ENCODE data around the gene DACT2. TPM values are rescaled to one million over a fixed set of nuclear protein-coding genes. Genes with fewer than 3 reads are reported as not detected.

DACT2 gene
- total and polyA plus RNA-seq, 9 of the 15 experiments (the other 6 are each of a cell fraction or from before 2014, with no cell fraction given) = not detected

GRCh38 chr6:168265827-168266815 lies 53.5 kb downstream of the DACT2 start (continued):
- TF ChIP-seq ZNF561 (CRISPR knock-in tag; conservative IDR thresholded peaks at IDR 0.05) (no peak), FOXM1 (IDR thresholded peaks at IDR 0.05; ENCODE audit: low read depth) (no peak), FOXM1 (CRISPR knock-in tag; IDR thresholded peaks at IDR 0.05; ENCODE audit: low read depth) (no peak), ZNF239 (CRISPR knock-in tag; IDR thresholded peaks at IDR 0.05) (no peak), ZNF57 (CRISPR knock-in tag; IDR thresholded peaks at IDR 0.05) (no peak), SIN3A (IDR thresholded peaks at IDR 0.05; ENCODE audit: borderline replicate concordance in 2 of 2, control insufficient read depth in 1 of 2, low read depth in 2 of 2, low read length in 2 of 2) (no peak), CHD1 (IDR thresholded peaks at IDR 0.05; ENCODE audit: low read length) (no peak), CHAMP1 (IDR thresholded peaks at IDR 0.05) (no peak), CBFA2T3 (IDR thresholded peaks at IDR 0.05) (no peak), PHF21A (IDR thresholded peaks at IDR 0.05; ENCODE audit: borderline replicate concordance, low read depth) (no peak), FOXJ3 (CRISPR knock-in tag; IDR thresholded peaks at IDR 0.05) (no peak), SREBF1 (IDR thresholded peaks at IDR 0.05; ENCODE audit: borderline replicate concordance, low read depth, low read length) (no peak), CREB3 (tag; conservative IDR thresholded peaks at IDR 0.05; ENCODE audit: low read depth) (no peak)
- TF ChIP-seq, protein P1, sequence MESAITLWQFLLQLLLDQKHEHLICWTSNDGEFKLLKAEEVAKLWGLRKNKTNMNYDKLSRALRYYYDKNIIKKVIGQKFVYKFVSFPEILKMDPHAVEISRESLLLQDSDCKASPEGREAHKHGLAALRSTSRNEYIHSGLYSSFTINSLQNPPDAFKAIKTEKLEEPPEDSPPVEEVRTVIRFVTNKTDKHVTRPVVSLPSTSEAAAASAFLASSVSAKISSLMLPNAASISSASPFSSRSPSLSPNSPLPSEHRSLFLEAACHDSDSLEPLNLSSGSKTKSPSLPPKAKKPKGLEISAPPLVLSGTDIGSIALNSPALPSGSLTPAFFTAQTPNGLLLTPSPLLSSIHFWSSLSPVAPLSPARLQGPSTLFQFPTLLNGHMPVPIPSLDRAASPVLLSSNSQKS (CRISPR knock-in tag; IDR thresholded peaks at IDR 0.05) = no peak
- TF ChIP-seq, protein P2, sequence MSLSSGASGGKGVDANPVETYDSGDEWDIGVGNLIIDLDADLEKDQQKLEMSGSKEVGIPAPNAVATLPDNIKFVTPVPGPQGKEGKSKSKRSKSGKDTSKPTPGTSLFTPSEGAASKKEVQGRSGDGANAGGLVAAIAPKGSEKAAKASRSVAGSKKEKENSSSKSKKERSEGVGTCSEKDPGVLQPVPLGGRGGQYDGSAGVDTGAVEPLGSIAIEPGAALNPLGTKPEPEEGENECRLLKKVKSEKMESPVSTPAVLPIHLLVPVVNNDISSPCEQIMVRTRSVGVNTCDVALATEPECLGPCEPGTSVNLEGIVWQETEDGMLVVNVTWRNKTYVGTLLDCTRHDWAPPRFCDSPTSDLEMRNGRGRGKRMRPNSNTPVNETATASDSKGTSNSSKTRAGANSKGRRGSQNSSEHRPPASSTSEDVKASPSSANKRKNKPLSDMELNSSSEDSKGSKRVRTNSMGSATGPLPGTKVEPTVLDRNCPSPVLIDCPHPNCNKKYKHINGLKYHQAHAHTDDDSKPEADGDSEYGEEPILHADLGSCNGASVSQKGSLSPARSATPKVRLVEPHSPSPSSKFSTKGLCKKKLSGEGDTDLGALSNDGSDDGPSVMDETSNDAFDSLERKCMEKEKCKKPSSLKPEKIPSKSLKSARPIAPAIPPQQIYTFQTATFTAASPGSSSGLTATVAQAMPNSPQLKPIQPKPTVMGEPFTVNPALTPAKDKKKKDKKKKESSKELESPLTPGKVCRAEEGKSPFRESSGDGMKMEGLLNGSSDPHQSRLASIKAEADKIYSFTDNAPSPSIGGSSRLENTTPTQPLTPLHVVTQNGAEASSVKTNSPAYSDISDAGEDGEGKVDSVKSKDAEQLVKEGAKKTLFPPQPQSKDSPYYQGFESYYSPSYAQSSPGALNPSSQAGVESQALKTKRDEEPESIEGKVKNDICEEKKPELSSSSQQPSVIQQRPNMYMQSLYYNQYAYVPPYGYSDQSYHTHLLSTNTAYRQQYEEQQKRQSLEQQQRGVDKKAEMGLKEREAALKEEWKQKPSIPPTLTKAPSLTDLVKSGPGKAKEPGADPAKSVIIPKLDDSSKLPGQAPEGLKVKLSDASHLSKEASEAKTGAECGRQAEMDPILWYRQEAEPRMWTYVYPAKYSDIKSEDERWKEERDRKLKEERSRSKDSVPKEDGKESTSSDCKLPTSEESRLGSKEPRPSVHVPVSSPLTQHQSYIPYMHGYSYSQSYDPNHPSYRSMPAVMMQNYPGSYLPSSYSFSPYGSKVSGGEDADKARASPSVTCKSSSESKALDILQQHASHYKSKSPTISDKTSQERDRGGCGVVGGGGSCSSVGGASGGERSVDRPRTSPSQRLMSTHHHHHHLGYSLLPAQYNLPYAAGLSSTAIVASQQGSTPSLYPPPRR (CRISPR knock-in tag; IDR thresholded peaks at IDR 0.05; ENCODE audit: borderline replicate concordance) = no peak
